ENCODE results near the gene P2RX4.
"Not testable (repeated sequence)": the region's sequence is repeated elsewhere in the genome, so short reads cannot be mapped to it uniquely, and the experiment has no call there.

Gene P2RX4

GRCh38 chr12:121189131-121189530 lies 20.8 kb upstream of the P2RX4 start:
- no peak for DNase-seq

GRCh38 chr12:121189619-121190155 lies 20.2 kb upstream of the P2RX4 start:
- DNase-seq, result no peak

- peak; percentile 96 for DNase-seq
These were observed 19.4 kb upstream of the P2RX4 start for GRCh38 chr12:121190523-121191031.

- DNase-seq, result no peak
These were observed 18.8 kb upstream of the P2RX4 start for GRCh38 chr12:121191151-121191550.

- no peak for DNase-seq
These were observed 13.0 kb upstream of the P2RX4 start for GRCh38 chr12:121196902-121197301.

GRCh38 chr12:121198949-121199348 lies 11.0 kb upstream of the P2RX4 start:
- DNase-seq, result no peak

- DNase-seq, result not testable (repeated sequence)
These were observed 8.8 kb upstream of the P2RX4 start for GRCh38 chr12:121201140-121201539.

GRCh38 chr12:121202407-121203355 lies 7.2 kb upstream of the P2RX4 start:
- no peak for DNase-seq

- DNase-seq, result no peak
These were observed 6.4 kb upstream of the P2RX4 start for GRCh38 chr12:121203482-121203881.

- DNase-seq, result no peak
These were observed 4.4 kb upstream of the P2RX4 start for GRCh38 chr12:121205491-121205890.

GRCh38 chr12:121208571-121208970 lies 1.4 kb upstream of the P2RX4 start:
- not testable (repeated sequence) for DNase-seq

GRCh38 chr12:121209221-121209620 lies 708 bp upstream of the P2RX4 start:
- no peak for DNase-seq

- no peak for DNase-seq
These were observed 2.9 kb downstream of the P2RX4 start for GRCh38 chr12:121212875-121213274.

GRCh38 chr12:121214166-121214777 lies 4.3 kb downstream of the P2RX4 start:
- peak; percentile 19 for DNase-seq

- DNase-seq, result peak; percentile 76
These were observed 5.2 kb downstream of the P2RX4 start for GRCh38 chr12:121214855-121215745.

- no peak for DNase-seq
These were observed 6.2 kb downstream of the P2RX4 start for GRCh38 chr12:121216102-121216501.

GRCh38 chr12:121217063-121217462 lies 7.1 kb downstream of the P2RX4 start:
- no peak for DNase-seq

- DNase-seq, result no peak
These were observed 7.8 kb downstream of the P2RX4 start for GRCh38 chr12:121217761-121218160.

- no peak for DNase-seq
These were observed 8.8 kb downstream of the P2RX4 start for GRCh38 chr12:121218588-121219352.

GRCh38 chr12:121219353-121219986 lies 9.5 kb downstream of the P2RX4 start:
- DNase-seq, result no peak

GRCh38 chr12:121222847-121223246 lies 12.9 kb downstream of the P2RX4 start:
- no peak for DNase-seq

Data from fibroblast of skin of abdomen (primary cell).